ENCODE results near the gene IPPK.

- TF ChIP-seq CTCF (conservative IDR thresholded peaks at IDR 0.05 in 1 of 2, IDR thresholded peaks at IDR 0.05 in 1 of 2; ENCODE audit: extremely low read depth in 1 of 2, insufficient read depth in 1 of 2, low read depth in 1 of 2, low read length in 2 of 2) (no peak), EZH2 (IDR thresholded peaks at IDR 0.05; ENCODE audit: borderline replicate concordance, low read length) (no peak)
Measured at GRCh38 chr9:92645041-92645440, 24.9 kb downstream of the IPPK start.
